K562 (cell line): ENCODE results near the gene OR2L13. TPM values are rescaled to one million over a fixed set of nuclear protein-coding genes. Genes with fewer than 3 reads are reported as not detected.

Experiments
- ATAC-seq: fragments of 200-7000 bp; cut with Tn5 transposase; 3 replicates; pipeline ENCODE4 v1.9.1; 2020; ENCODE audit warnings: moderate library complexity
- BruUV-seq: library from RNA; stranded (reverse); fragments of 400-500 nt; replicated peaks from 2 replicates; lab custom pipeline; 2021; lab: Mats Ljungman, UMichigan
- CTCF ChIA-PET: fragments of 300-600 bp; formaldehyde crosslinking; extraction: SDS; loops from one replicate; lab custom pipeline; 2021; ENCODE audit warnings: low intra/inter-chr PET ratio; lab: Yijun Ruan, JAX
- POLR2A ChIA-PET: fragments of 300-600, 350-650 bp; sonication (Branson Sonifier 250); formaldehyde crosslinking; extraction: SDS; loops from one replicate; lab custom pipeline; 2021; ENCODE audit warnings: antibody characterized with exemption, inconsistent platforms; lab: Yijun Ruan, JAX
- DNase-seq, 4 experiments: peaks; one replicate each; pipeline versions ENCODE4 v3.0.0 to v3.0.0-alpha.2; 2011 to 2018; ENCODE audit warnings: low spot score in 3 of 4, mixed read lengths in 3 of 4; ENCODE audit errors: extremely low read depth in 1 of 4
- FAIRE-seq: peaks from 2 replicates; lab custom pipeline; 2011; peaks lifted over from hg19 to GRCh38; lab: Jason Lieb, UNC
- H2AFZ ChIP-seq: 2 replicates; pipeline ENCODE4 v1.6.0; 2011; ENCODE audit warnings: low read depth, low read length, control low read depth, inconsistent platforms
- H3K27ac ChIP-seq: fragments of 200-600 bp; 3 replicates; pipeline ENCODE4 v1.8.0; 2011; ENCODE audit warnings: low read depth, mild to moderate bottlenecking, control low read depth, inconsistent platforms, low read length, moderate library complexity, mixed read lengths; ENCODE audit errors: extremely low read depth
- H3K27me3 ChIP-seq, 2 experiments: fragments of 300-600 bp in 1 of 2; 2 replicates in 1 of 2; 3 replicates in 1 of 2; pipeline versions ENCODE4 v1.6.0 to v1.8.0; 2011; ENCODE audit warnings: inconsistent platforms in 2 of 2, low read length in 2 of 2, mild to moderate bottlenecking in 1 of 2, mixed read lengths in 1 of 2, moderate library complexity in 1 of 2; ENCODE audit not compliant: control insufficient read depth in 2 of 2, insufficient read depth in 2 of 2
- H3K36me3 ChIP-seq: fragments of 300-600 bp; 3 replicates; pipeline ENCODE4 v1.8.0; 2011; ENCODE audit warnings: mild to moderate bottlenecking, low read length, inconsistent platforms; ENCODE audit not compliant: control insufficient read depth, insufficient read depth
- H3K4me1 ChIP-seq, 2 experiments: fragments of 200-600 bp in 1 of 2; replicated peaks in 1 of 2; 2 replicates in 1 of 2; 3 replicates in 1 of 2; pipeline versions ENCODE4 v1.5.1 to v1.8.0; 2011; ENCODE audit warnings: inconsistent platforms in 2 of 2, low read length in 2 of 2, mild to moderate bottlenecking in 1 of 2, mixed read lengths in 1 of 2, moderate library complexity in 1 of 2; ENCODE audit not compliant: control insufficient read depth in 2 of 2, insufficient read depth in 2 of 2
- H3K4me2 ChIP-seq: 2 replicates; pipeline ENCODE4 v1.6.1; 2011; ENCODE audit warnings: low read length, control low read depth, inconsistent platforms, mixed read lengths; ENCODE audit not compliant: insufficient read depth
- H3K4me3 ChIP-seq: fragments of 200-600 bp; sonication (generic), shearing (Covaris generic); 2 replicates; pipeline ENCODE4 v1.5.1; 2016; ENCODE audit warnings: control low read depth, inconsistent platforms
- H3K79me2 ChIP-seq: fragments of 200-600 bp; 3 replicates; pipeline ENCODE4 v1.8.0; 2011; ENCODE audit warnings: low read length, inconsistent platforms; ENCODE audit not compliant: control insufficient read depth, insufficient read depth
- H3K9ac ChIP-seq, 2 experiments: 2 replicates each; pipeline versions ENCODE4 v1.6.0 to v1.6.1; 2011; ENCODE audit warnings: low read depth in 2 of 2, low read length in 2 of 2, control low read depth in 1 of 2, inconsistent platforms in 1 of 2, mild to moderate bottlenecking in 1 of 2, mixed read lengths in 1 of 2; ENCODE audit not compliant: insufficient read depth in 1 of 2
- H3K9me1 ChIP-seq: one replicate; pipeline ENCODE4 v1.6.0; 2011; ENCODE audit warnings: inconsistent platforms, mild to moderate bottlenecking, low read length, moderate library complexity; ENCODE audit not compliant: control insufficient read depth, insufficient read depth
- H3K9me3 ChIP-seq: replicated peaks from 2 replicates; pipeline ENCODE4 v1.5.1; 2011; ENCODE audit warnings: low read depth, low read length, inconsistent platforms; ENCODE audit not compliant: control insufficient read depth, insufficient read depth
- H4K20me1 ChIP-seq: replicated peaks from 2 replicates; pipeline ENCODE4 v1.6.1; 2011; ENCODE audit warnings: low read length, inconsistent platforms, mixed read lengths; ENCODE audit not compliant: control insufficient read depth, insufficient read depth
- ASH1L ChIP-seq: fragments of 450-650 bp; IDR thresholded peaks from 2 replicates; pipeline ENCODE4 v1.6.1; 2018; ENCODE audit warnings: borderline replicate concordance, mild to moderate bottlenecking, low read depth; ENCODE audit not compliant: partially characterized antibody
- MAZ ChIP-seq, 2 experiments: fragments of 450-650 bp in 1 of 2; sonication (generic) in 1 of 2; formaldehyde crosslinking; IDR thresholded peaks in 1 of 2; conservative IDR thresholded peaks in 1 of 2; 2 replicates each; pipeline versions ENCODE4 v1.4.0 to v1.5.0; 2020; ENCODE audit warnings: mild to moderate bottlenecking in 1 of 2, missing genetic modification reagents in 1 of 2
- SMARCC2 ChIP-seq: fragments of 450-650 bp; IDR thresholded peaks from 2 replicates; pipeline ENCODE4 v1.6.1; 2017; ENCODE audit warnings: antibody characterized with exemption, moderate library complexity, mild to moderate bottlenecking, low read depth
- SRSF1 ChIP-seq: fragments of 200-400 bp; formaldehyde crosslinking; IDR thresholded peaks from 2 replicates; pipeline ENCODE4 v1.6.1; 2017; ENCODE audit warnings: mild to moderate bottlenecking, low read depth, low read length, moderate library complexity
- ZNF445 ChIP-seq: fragments of 250-450 bp; sonication (Bioruptor Pico); IDR thresholded peaks from 2 replicates; pipeline ENCODE4 v1.4.0; 2020; ENCODE audit warnings: low read depth, mild to moderate bottlenecking, moderate library complexity
- WGBS: fragments of 100-300 bp; shearing (Covaris generic); methylation state at CpG from one replicate; pipeline ENCODE4 v1.1.6; 2016; ENCODE audit warnings: low coverage, mixed read lengths; ENCODE audit not compliant: insufficient coverage; ENCODE audit errors: missing lambda C conversion rate; 5-methylcytosine and 5-hydroxymethylcytosine counted together
- in situ Hi-C: fragments of 300-500 bp; cut with MboI; formaldehyde crosslinking; loops from 4 replicates; pipeline ENCODE4 v1.15.0; 2018; ENCODE audit warnings: inconsistent platforms, mixed read lengths
- intact Hi-C: fragments of 100-400 bp; cut with micrococcal nuclease; formaldehyde crosslinking; loops from 2 replicates; pipeline ENCODE4 v1.14.2; 2022
- polyA plus RNA-seq, 8 experiments: library from polyadenylated mRNA; depleted of rRNA in 4 of 8; stranded (reverse) in 5 of 8; unstranded in 3 of 8; fragments of >200 nt; fragmentation: Nextera tagmentation in 2 of 8; fragmentation: Illumina TruSeq in 1 of 8; extraction: Ambion mirVana in 2 of 8; extraction: Trizol in 1 of 8; gene quantifications; 2 replicates each; pipeline versions ENCODE4 v1.2.1 to v1.2.3, GENCODE V29; 2011 to 2014; ENCODE audit warnings: inconsistent platforms in 1 of 8, missing spikeins in 1 of 8
- total RNA-seq, 7 experiments: library from RNA; depleted of rRNA in 6 of 7; stranded (reverse); fragments of >200 nt in 6 of 7; fragmentation: Illumina TruSeq in 2 of 7; extraction: Trizol in 2 of 7; gene quantifications; 2 replicates each; pipeline versions ENCODE4 v1.2.1 to v1.2.3, GENCODE V29; 2011 to 2021; ENCODE audit warnings: low replicate concordance in 1 of 7

Gene OR2L13
- total and polyA plus RNA-seq, 9 of the 15 experiments (the other 6 are each of a cell fraction or from before 2014, with no cell fraction given), result not detected

- no peak for DNase-seq
Observed at GRCh38 chr1:248127653-248128052, 32.7 kb downstream of the OR2L13 start.

GRCh38 chr1:248136811-248137210 lies 41.8 kb downstream of the OR2L13 start:
- no TSS peak for BruUV-seq
- no peak overlapping the region for H3K4me3 ChIP-seq
- no peaks in the 10 kb centered on the region for H4K20me1 ChIP-seq
- H3K9me3 ChIP-seq, result no peaks in the 10 kb centered on the region; the same call in 1 of the 2 replicates
- no peaks in the 10 kb centered on the region for H3K9me1 ChIP-seq
- ATAC-seq, result no peak
- intact Hi-C loops (no loop called here), in situ Hi-C loops (no loop called here)
- no peak overlapping the region for H3K27ac ChIP-seq
- CTCF ChIA-PET, result no interaction called here
- H3K4me2 ChIP-seq, result no peak overlapping the region
- no peaks in the 10 kb centered on the region for H3K79me2 ChIP-seq
- no peak for FAIRE-seq
- H3K9ac ChIP-seq, result no peak overlapping the region
- no peak overlapping the region for H2AFZ ChIP-seq
- H3K4me1 ChIP-seq, result no peaks in the 10 kb centered on the region
- no peaks in the 10 kb centered on the region for H3K27me3 ChIP-seq
- H3K36me3 ChIP-seq, result no peaks in the 10 kb centered on the region
- POLR2A ChIA-PET, result no interaction called here
- WGBS, result 1% methylated on average over 16 of the region's 21 CpGs
- no peak for TF ChIP-seq ZNF445
- no peak for TF ChIP-seq ASH1L
- no peak for TF ChIP-seq SMARCC2
- TF ChIP-seq SRSF1, result no peak
- TF ChIP-seq MAZ (CRISPR knock-in tag; conservative IDR thresholded peaks at IDR 0.05 in 1 of 2, IDR thresholded peaks at IDR 0.05 in 1 of 2), result 0 out of 4 replicates have a peak, but pooled peaks of 1 of the 2 experiments have one; percentile 38
- DNase-seq, result no peak

More at GRCh38 chr1:248127653-248128052, 32.7 kb downstream of the OR2L13 start:
- in situ Hi-C loops, result no loop called here
- no TSS peak for BruUV-seq
- POLR2A ChIA-PET, result no interaction called here
- ATAC-seq (no peak), FAIRE-seq (no peak)
- Histone ChIP-seq H3K4me3 (no peak overlapping the region), H2AFZ (no peak overlapping the region), H4K20me1 (no peaks in the 10 kb centered on the region), H3K79me2 (no peaks in the 10 kb centered on the region), H3K27ac (no peak overlapping the region), H3K9me3 (peaks cover 2% of the 10 kb centered on the region; the same call in 1 of the 2 replicates), H3K9ac (no peak overlapping the region), H3K9me1 (no peaks in the 10 kb centered on the region), H3K36me3 (no peaks in the 10 kb centered on the region), H3K4me1 (no peaks in the 10 kb centered on the region), H3K4me2 (no peak overlapping the region), H3K27me3 (no peaks in the 10 kb centered on the region)
- no peak for TF ChIP-seq MAZ (CRISPR knock-in tag; conservative IDR thresholded peaks at IDR 0.05 in 1 of 2, IDR thresholded peaks at IDR 0.05 in 1 of 2)
- intact Hi-C loops, result no loop called here
- CTCF ChIA-PET, result no interaction called here
- 0% methylated on average over 5 of the region's 5 CpGs for WGBS
